Effector memory CD4-positive, alpha-beta T cell (primary cell): ENCODE measurements around the gene SLC35G1.

Experiments used
- DNase-seq, 3 donors: peaks; one replicate each; pipeline ENCODE4 v3.0.0-alpha.2; 2020
- H3K27ac ChIP-seq: 2 replicates; pipeline ENCODE4 v1.7.0; 2013; ENCODE audit warnings: mild to moderate bottlenecking, low read length, moderate library complexity; ENCODE audit not compliant: insufficient read depth, poor library complexity, severe bottlenecking
- H3K27me3 ChIP-seq: replicated peaks from 2 replicates; pipeline ENCODE4 v1.7.0; 2013; ENCODE audit warnings: mild to moderate bottlenecking, low read length; ENCODE audit not compliant: insufficient read depth, control insufficient read depth, poor library complexity, severe bottlenecking
- H3K36me3 ChIP-seq: 2 replicates; pipeline ENCODE4 v1.7.0; 2013; ENCODE audit warnings: mild to moderate bottlenecking, low read length, moderate library complexity; ENCODE audit not compliant: control insufficient read depth, insufficient read depth
- H3K4me1 ChIP-seq: 2 replicates; pipeline ENCODE4 v1.7.0; 2013; ENCODE audit warnings: low read length, mild to moderate bottlenecking; ENCODE audit not compliant: control insufficient read depth, insufficient read depth, poor library complexity, severe bottlenecking
- H3K4me3 ChIP-seq: 2 replicates; pipeline ENCODE4 v1.7.0; 2013; ENCODE audit warnings: low read length, low read depth, mild to moderate bottlenecking; ENCODE audit not compliant: insufficient read depth, poor library complexity, severe bottlenecking
- H3K9me3 ChIP-seq: 2 replicates; pipeline ENCODE4 v1.7.0; 2013; ENCODE audit warnings: mild to moderate bottlenecking, low read length, moderate library complexity; ENCODE audit not compliant: control insufficient read depth

Gene SLC35G1

DNA sequence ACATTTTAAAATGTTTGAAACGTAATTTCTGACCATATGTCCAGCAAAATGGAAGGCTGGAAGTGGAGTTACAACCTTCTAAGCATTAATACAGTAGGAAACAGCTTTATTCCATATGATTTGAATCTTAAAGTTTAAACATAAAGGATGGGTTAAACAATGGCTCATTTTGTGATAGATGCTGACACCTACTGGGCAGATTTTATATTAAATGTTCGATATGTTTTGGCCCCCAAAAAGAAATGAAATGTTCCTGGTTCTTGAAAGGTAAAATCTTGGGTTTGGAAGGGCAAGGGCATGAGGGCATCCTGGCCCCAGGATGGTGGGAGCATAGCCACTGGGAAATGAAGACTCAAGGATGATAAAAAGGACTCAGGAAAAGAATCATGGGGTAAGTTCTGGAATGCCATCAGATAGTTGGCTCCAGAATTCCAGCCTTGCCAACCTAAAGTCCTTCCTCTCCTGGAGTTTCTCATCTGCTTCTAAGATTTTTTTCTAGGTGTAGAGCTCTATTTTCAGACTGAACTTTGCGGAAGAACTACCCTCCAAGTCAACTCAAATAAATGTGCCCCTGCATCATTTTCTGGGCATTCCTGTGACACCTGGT lies 34.6 kb upstream of the SLC35G1 start:
- no peak overlapping the region for H3K4me3 ChIP-seq
- no peak for DNase-seq
- H3K9me3 ChIP-seq, result no peaks in the 10 kb centered on the region
- no peaks in the 10 kb centered on the region for H3K4me1 ChIP-seq
- no peaks in the 10 kb centered on the region for H3K27me3 ChIP-seq
- H3K36me3 ChIP-seq, result no peaks in the 10 kb centered on the region
- no peak overlapping the region for H3K27ac ChIP-seq

DNA sequence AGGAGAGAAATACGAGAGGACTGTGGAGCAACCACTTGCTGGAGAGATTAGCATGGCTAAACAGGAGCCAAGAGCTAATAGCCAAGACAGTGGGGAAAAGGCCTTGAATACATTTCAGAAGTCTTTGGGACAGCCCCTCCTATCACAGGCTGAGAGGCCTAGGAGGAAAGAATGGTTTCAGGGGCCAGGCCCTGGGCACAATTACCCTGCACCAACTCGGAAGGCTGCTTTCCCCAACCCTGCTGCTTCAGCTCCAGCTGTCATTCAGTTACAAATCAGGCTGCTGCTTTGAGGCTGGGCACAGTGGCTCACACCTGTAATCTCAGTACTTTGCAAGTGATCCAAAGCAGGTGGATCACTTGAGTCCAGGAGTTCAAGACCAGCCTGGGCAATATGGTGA lies 32.0 kb upstream of the SLC35G1 start:
- Histone ChIP-seq H3K27ac (no peak overlapping the region), H3K36me3 (no peaks in the 10 kb centered on the region), H3K27me3 (no peaks in the 10 kb centered on the region), H3K4me1 (no peaks in the 10 kb centered on the region), H3K9me3 (no peaks in the 10 kb centered on the region), H3K4me3 (no peak overlapping the region)
- no peak for DNase-seq

DNA sequence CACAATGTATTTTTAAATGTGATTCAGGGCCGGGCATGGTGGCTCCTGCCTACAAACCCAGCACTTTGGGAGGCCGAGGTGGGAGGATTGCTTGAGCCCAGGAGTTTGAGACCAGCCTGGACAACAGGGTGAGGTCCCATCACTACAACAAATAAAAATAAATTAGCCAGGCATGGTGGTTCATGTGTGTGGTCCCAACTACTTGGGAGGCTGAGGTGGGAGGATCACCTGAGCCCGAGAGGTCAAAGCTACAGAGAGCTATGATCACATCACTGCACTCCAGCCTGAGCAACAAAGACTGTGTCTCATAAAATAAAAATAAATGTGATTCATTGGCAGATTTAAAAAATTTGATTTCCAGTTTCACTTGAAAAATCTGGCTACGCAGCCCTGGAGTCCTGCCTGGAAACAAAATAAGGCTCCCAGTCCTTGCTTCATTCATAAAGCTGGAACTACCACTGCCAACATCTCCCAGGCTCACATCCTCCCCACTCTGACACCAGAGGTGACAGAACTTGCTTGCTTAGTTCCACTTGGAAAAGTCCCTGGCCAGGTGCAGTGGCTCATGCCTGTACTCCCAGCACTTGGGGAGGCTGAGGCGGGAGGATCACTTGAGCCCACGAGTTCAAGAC lies 27.9 kb upstream of the SLC35G1 start:
- Histone ChIP-seq H3K4me1 (no peaks in the 10 kb centered on the region), H3K27me3 (peaks cover 3% of the 10 kb centered on the region), H3K36me3 (no peaks in the 10 kb centered on the region), H3K4me3 (no peak overlapping the region), H3K27ac (no peak overlapping the region), H3K9me3 (no peaks in the 10 kb centered on the region)
- DNase-seq, result no peak

DNA sequence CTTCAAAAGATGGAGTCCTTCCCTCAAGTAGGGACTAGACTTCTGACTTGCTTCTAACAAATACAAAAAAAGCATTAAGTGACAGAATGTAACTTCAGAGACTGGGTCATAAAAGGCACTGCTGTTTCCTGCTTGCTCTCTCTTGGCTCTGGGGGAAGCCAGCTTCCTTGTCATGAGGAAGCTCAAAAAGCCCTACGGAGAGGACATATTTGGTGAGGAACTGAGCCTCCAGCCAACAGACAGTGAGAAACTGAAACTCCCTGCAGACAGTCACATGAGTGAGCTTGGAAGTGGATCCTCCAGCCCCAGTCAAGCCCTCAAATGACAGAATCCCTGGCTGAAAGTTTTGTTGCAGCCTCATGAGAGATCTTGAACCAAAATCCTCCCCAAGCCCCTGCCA lies 26.3 kb upstream of the SLC35G1 start:
- Histone ChIP-seq H3K27me3 (peaks cover 3% of the 10 kb centered on the region), H3K27ac (no peak overlapping the region), H3K4me3 (no peak overlapping the region), H3K9me3 (no peaks in the 10 kb centered on the region), H3K36me3 (no peaks in the 10 kb centered on the region), H3K4me1 (no peaks in the 10 kb centered on the region)
- no peak for DNase-seq

DNA sequence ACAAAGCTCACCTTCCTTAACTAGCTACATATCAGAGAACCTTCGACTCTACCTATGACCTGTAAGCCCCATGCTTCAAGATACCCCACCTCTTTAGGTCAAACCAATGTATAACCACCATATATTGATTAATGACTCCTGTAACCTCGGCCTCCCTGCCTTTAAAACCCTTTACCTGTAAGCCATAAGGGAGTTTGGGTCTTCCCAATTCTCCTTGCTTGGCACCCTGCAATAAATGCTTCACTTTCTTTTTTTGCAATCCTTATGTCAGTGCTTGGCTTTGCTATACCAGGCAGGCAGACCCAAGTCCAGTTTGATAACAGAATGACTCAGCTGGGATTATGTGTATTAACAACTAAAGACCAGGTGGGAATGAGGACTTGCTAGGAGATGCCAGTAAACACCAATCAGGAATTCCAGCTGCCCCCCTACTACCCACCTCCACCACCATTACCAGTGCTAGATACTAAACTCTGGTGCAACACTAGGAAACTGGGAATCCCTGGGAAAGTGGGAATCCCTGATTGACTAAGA lies 22.0 kb upstream of the SLC35G1 start:
- DNase-seq, result no peak
- Histone ChIP-seq H3K4me3 (no peak overlapping the region), H3K4me1 (no peaks in the 10 kb centered on the region), H3K27me3 (peaks cover 3% of the 10 kb centered on the region), H3K27ac (no peak overlapping the region), H3K9me3 (no peaks in the 10 kb centered on the region), H3K36me3 (no peaks in the 10 kb centered on the region)

DNA sequence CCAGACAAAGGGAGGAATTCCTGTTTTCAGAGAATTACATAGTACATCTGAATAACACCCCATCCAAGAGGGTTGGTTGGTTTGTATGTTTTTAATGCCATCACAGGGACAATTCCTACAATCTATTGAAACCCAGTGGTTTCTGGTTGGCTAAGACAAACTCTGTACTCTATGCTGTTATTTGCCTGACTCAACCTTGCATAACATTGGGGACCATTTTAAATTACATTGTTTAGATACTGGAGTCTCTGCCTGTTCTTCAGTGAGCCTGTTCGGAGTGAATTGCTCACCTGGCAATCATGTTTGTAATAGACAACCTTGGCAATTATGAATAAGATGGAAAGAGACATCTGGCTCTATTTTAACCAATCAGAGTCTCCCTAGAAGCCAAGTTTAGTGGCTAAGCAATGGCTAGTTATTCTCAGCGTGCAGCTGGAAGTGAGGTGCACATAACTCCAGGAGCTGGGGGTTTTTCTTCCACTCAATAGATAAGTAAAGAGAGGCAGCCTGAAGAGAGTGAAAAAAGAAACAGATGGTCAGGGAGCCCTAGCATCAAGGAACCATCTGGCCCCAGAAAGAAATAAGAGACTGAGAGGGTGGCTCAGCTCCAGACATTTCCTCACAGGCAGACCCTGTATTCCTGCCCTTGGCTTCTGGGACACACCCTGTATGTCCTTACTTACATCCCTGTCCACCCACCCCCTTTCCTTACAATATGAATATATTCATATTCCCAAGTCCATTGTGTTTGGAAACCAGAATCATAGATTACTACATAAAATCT lies 21.2 kb upstream of the SLC35G1 start:
- no peak for DNase-seq
- no peak overlapping the region for H3K27ac ChIP-seq
- no peaks in the 10 kb centered on the region for H3K9me3 ChIP-seq
- no peaks in the 10 kb centered on the region for H3K36me3 ChIP-seq
- H3K27me3 ChIP-seq, result peaks cover 3% of the 10 kb centered on the region
- H3K4me1 ChIP-seq, result no peaks in the 10 kb centered on the region
- H3K4me3 ChIP-seq, result no peak overlapping the region

DNA sequence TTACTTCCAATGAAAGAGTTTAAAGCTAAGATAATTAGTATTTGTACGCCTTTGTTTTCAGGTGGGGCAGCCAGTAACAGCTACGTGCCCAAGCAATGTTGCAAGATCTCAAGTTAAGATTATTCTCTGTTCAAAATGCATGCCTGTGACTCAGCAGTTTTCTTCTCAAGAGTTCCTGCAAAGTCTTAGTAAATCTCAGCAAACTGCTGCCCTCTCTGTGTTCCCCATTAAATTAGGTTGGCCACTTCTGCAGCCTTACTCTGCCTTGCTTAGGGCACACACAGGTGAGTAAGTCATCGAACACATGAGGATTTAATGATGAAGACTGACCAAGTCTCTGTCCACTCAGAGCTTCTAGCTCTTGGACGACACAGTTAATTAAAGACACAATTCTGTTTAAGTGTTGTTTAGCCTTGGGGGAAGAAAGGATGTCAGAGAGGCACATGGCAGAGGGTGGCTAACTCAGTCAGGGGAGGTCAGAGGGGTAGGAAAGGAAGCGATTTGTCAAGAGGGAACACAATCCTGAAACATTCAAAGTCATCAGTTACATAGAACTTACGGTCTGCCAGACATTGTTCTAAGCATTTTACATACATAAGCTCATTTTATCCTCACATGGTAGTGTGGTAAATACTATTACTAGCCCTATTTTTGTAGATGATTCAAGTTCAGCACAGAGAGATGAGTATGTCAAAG lies 20.2 kb upstream of the SLC35G1 start:
- no peaks in the 10 kb centered on the region for H3K36me3 ChIP-seq
- DNase-seq, result no peak
- no peak overlapping the region for H3K27ac ChIP-seq
- no peak overlapping the region for H3K4me3 ChIP-seq
- no peaks in the 10 kb centered on the region for H3K4me1 ChIP-seq
- H3K27me3 ChIP-seq, result peaks cover 3% of the 10 kb centered on the region
- H3K9me3 ChIP-seq, result no peaks in the 10 kb centered on the region

DNA sequence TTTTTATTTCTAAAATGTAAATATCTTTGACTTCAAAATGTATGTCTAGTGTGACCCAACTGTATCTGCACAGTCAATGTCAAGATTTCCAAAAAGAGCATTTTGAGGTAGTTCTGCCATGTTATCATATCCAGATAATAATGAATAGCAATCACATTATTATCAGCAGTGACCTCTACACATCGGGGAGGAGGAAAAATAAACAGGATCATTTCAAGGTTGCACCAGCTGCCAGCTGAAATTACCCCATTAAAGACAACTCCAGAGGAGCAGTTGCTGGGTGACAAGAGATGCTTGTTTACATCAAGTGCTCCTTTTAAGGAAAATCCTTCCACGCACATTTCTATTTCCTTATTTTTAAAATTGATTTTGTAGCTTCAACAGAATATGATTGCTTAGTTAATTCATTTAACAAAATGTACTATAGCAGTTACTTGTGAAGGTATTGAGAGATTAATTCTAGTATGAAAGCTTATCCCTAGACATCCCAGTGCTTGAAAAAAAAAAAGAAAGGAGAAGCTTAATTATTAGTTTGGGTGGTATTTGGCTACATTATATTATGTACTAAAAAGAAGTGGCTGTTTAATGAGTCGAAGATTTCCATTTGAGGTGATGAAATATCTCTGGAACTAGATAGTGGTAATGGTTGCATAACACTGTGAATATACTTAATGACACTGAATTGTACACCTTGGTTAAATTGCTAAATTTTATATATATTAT lies 19.3 kb upstream of the SLC35G1 start:
- Histone ChIP-seq H3K27ac (no peak overlapping the region), H3K4me1 (no peaks in the 10 kb centered on the region), H3K4me3 (no peak overlapping the region), H3K9me3 (no peaks in the 10 kb centered on the region), H3K27me3 (peaks cover 3% of the 10 kb centered on the region), H3K36me3 (no peaks in the 10 kb centered on the region)
- no peak for DNase-seq

DNA sequence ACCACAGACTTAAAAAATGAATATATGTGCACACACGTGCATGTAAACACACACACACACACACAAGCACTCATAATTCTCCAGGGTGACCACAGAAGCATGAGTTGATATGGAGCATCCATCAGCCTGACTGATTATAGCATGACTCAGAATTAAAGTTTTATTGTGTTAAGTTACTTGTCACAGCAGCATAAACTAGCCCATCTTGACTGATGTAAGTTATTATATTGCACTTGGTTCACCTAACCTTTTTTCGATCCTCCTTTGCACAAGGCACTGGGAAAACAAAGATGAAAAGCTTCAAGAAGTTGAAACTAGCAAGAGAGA lies 18.8 kb upstream of the SLC35G1 start:
- Histone ChIP-seq H3K9me3 (no peaks in the 10 kb centered on the region), H3K4me3 (no peak overlapping the region), H3K36me3 (no peaks in the 10 kb centered on the region), H3K4me1 (no peaks in the 10 kb centered on the region), H3K27ac (no peak overlapping the region), H3K27me3 (peaks cover 3% of the 10 kb centered on the region)
- DNase-seq, result no peak
